ENCODE results near the gene OLFM1. TPM values are rescaled to one million over a fixed set of nuclear protein-coding genes. Genes with fewer than 3 reads are reported as not detected.
A peak's percentile ranks its signal among the peaks of the same experiment; 100 is the strongest.

The OLFM1 gene
- total and polyA plus RNA-seq, 4 donors: 2.0 to 5.9 (median 4.4) TPM

- Histone ChIP-seq H3K27ac (ENCODE audit: low read depth in 1 of 2, low read length in 2 of 2) (no peak overlapping the region), H3K4me1 (ENCODE audit: control insufficient read depth in 4 of 4, insufficient read depth in 4 of 4, low read length in 3 of 4) (no peaks in the 10 kb centered on the region), H3K27me3 (ENCODE audit: control insufficient read depth in 4 of 4, insufficient read depth in 4 of 4, low read length in 3 of 4) (peaks cover 0 to 6% (median 4%) of the 10 kb centered on the region in 4 donors), H3K36me3 (ENCODE audit: control insufficient read depth in 4 of 4, insufficient read depth in 3 of 4, low read depth in 1 of 4, low read length in 3 of 4) (no peaks in the 10 kb centered on the region), H3K9ac (ENCODE audit: low read depth in 1 of 2, low read length in 2 of 2) (no peak overlapping the region), H3K9me3 (ENCODE audit: control insufficient read depth in 4 of 4, low read length in 3 of 4) (no peaks in the 10 kb centered on the region), H3K4me3 (ENCODE audit: low read depth in 1 of 3, low read length in 3 of 3) (peak overlapping the region in 1 of 3 donors; percentile 40)
- DNase-seq (ENCODE audit: low spot score): no peak
- TF ChIP-seq JUND (IDR thresholded peaks at IDR 0.05) (no peak), RXRA (IDR thresholded peaks at IDR 0.05) (no peak), SP1 (IDR thresholded peaks at IDR 0.05) (no peak), HNF4G (IDR thresholded peaks at IDR 0.05) (no peak), GABPA (IDR thresholded peaks at IDR 0.05 in 1 of 2, conservative IDR thresholded peaks at IDR 0.05 in 1 of 2) (peak in 1 of 2 donors; percentile 29)
- WGBS: 3% methylated on average over 90 of the region's 90 CpGs
Measured at GRCh38 chr9:135075234-135076142, 12.0 kb upstream of the OLFM1 start.

GRCh38 chr9:135076143-135076875, 11.2 kb upstream of the OLFM1 start:
- no peaks in the 10 kb centered on the region for H3K9me3 ChIP-seq (ENCODE audit: control insufficient read depth in 4 of 4, low read length in 3 of 4)
- no peak for TF ChIP-seq FOXA2 (IDR thresholded peaks at IDR 0.05)
- TF ChIP-seq HNF4A (conservative IDR thresholded peaks at IDR 0.05): no peak
- no peak for TF ChIP-seq HNF4G (IDR thresholded peaks at IDR 0.05)
- TF ChIP-seq FOXA1 (IDR thresholded peaks at IDR 0.05): no peak
- TF ChIP-seq CTCF (IDR thresholded peaks at IDR 0.05; ENCODE audit: low read depth, low read length, missing input control): no peak
- no peak for TF ChIP-seq MAX (IDR thresholded peaks at IDR 0.05)
- TF ChIP-seq ATF3 (IDR thresholded peaks at IDR 0.05): no peak
- no peak for TF ChIP-seq EGR1 (IDR thresholded peaks at IDR 0.05; ENCODE audit: low read depth in 2 of 2)
- no peak for TF ChIP-seq YY1 (IDR thresholded peaks at IDR 0.05)
- no peak for TF ChIP-seq NR2F2 (IDR thresholded peaks at IDR 0.05)
- TF ChIP-seq REST (IDR thresholded peaks at IDR 0.05): no peak
- TF ChIP-seq RXRA (IDR thresholded peaks at IDR 0.05): no peak
- TF ChIP-seq JUND (IDR thresholded peaks at IDR 0.05): no peak
- TF ChIP-seq GABPA (IDR thresholded peaks at IDR 0.05 in 1 of 2, conservative IDR thresholded peaks at IDR 0.05 in 1 of 2): no peak
- TF ChIP-seq TAF1 (conservative IDR thresholded peaks at IDR 0.05): no peak
- TF ChIP-seq SP1 (IDR thresholded peaks at IDR 0.05): no peak
- TF ChIP-seq RAD21 (IDR thresholded peaks at IDR 0.05): no peak
- no peak for TF ChIP-seq ZBTB33 (IDR thresholded peaks at IDR 0.05)
- no peaks in the 10 kb centered on the region for H3K36me3 ChIP-seq (ENCODE audit: control insufficient read depth in 4 of 4, insufficient read depth in 3 of 4, low read depth in 1 of 4, low read length in 3 of 4)
- peak overlapping the region in 1 of 3 donors; percentile 40 for H3K4me3 ChIP-seq (ENCODE audit: low read depth in 1 of 3, low read length in 3 of 3)
- H3K4me1 ChIP-seq (ENCODE audit: control insufficient read depth in 4 of 4, insufficient read depth in 4 of 4, low read length in 3 of 4): no peaks in the 10 kb centered on the region
- peaks cover 0 to 6% (median 3%) of the 10 kb centered on the region in 4 donors for H3K27me3 ChIP-seq (ENCODE audit: control insufficient read depth in 4 of 4, insufficient read depth in 4 of 4, low read length in 3 of 4)
- H3K27ac ChIP-seq (ENCODE audit: low read depth in 1 of 2, low read length in 2 of 2): no peak overlapping the region
- 25% methylated on average over 19 of the region's 19 CpGs for WGBS
- no peak overlapping the region for H3K9ac ChIP-seq (ENCODE audit: low read depth in 1 of 2, low read length in 2 of 2)
- DNase-seq (ENCODE audit: low spot score): no peak

Measured in liver (tissue), 9 donors.